GM12873 (cell line): ENCODE measurements around the gene TGFB2.

Source experiments
- TF ChIP-seq, protein P1 (sequence below): IDR thresholded peaks from 2 replicates; pipeline ENCODE4 v1.5.1; 2012; ENCODE audit warnings: low read depth, mild to moderate bottlenecking, moderate library complexity, low read length, control low read depth; ENCODE audit not compliant: insufficient read depth; ENCODE audit errors: missing control alignments

TGFB2 gene

GRCh38 chr1:218394416-218394815 is 49.3 kb downstream of the TGFB2 start:
- TF ChIP-seq, protein P1, sequence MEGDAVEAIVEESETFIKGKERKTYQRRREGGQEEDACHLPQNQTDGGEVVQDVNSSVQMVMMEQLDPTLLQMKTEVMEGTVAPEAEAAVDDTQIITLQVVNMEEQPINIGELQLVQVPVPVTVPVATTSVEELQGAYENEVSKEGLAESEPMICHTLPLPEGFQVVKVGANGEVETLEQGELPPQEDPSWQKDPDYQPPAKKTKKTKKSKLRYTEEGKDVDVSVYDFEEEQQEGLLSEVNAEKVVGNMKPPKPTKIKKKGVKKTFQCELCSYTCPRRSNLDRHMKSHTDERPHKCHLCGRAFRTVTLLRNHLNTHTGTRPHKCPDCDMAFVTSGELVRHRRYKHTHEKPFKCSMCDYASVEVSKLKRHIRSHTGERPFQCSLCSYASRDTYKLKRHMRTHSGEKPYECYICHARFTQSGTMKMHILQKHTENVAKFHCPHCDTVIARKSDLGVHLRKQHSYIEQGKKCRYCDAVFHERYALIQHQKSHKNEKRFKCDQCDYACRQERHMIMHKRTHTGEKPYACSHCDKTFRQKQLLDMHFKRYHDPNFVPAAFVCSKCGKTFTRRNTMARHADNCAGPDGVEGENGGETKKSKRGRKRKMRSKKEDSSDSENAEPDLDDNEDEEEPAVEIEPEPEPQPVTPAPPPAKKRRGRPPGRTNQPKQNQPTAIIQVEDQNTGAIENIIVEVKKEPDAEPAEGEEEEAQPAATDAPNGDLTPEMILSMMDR, result no peak

- TF ChIP-seq, protein P1, result no peak
Observed at GRCh38 chr1:218394989-218395388, 49.9 kb downstream of the TGFB2 start.

- TF ChIP-seq, protein P1, result no peak
Observed at GRCh38 chr1:218395916-218396315, 50.8 kb downstream of the TGFB2 start.

DNA sequence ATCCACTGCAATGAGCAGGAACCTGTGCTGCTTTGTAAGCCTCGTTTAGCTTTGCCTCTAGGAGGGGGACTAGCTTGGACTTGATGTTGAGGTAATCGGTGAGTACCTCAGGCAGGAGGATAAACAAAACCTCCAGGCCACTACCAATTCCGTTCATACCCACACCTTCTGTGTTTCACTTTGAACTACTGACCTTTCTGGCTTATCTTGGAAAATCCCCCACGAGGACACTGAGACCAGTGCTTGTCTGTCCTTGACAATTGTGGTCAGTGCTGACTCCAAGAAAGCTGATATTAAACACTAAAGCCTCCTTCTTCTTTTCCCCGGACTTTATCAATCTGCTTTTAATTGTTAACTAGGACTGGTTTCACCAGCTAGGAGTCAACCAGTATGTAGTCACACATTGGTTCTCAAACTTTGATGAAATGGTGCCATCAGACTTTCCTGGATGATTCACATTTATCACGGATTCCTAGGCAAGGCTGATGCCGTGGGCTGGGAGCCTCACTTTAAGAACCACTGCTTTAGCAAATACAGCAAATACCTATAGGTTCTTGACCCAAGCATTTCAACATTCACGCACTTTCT is 52.7 kb downstream of the TGFB2 start:
- TF ChIP-seq, protein P1, result no peak

DNA sequence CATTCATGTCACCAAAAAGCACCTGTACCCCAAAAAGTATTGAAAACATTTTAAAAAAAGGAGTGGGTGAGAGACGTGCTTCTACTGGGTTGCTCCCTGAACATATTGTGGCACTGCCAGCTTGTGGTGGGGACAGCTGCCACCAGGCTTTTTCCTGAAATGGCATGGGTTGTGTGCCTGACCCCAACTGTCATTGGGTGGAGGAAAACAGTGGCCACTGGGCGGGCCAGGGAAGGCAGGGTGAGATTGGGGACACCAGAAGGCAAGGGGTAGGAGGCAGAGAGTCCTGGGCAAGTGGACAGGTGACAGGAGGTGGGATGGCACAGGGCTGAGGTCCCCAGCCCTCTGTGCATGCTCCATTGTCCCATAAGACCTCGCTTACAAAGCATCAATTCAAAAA is 55.5 kb downstream of the TGFB2 start:
- TF ChIP-seq, protein P1, result no peak

DNA sequence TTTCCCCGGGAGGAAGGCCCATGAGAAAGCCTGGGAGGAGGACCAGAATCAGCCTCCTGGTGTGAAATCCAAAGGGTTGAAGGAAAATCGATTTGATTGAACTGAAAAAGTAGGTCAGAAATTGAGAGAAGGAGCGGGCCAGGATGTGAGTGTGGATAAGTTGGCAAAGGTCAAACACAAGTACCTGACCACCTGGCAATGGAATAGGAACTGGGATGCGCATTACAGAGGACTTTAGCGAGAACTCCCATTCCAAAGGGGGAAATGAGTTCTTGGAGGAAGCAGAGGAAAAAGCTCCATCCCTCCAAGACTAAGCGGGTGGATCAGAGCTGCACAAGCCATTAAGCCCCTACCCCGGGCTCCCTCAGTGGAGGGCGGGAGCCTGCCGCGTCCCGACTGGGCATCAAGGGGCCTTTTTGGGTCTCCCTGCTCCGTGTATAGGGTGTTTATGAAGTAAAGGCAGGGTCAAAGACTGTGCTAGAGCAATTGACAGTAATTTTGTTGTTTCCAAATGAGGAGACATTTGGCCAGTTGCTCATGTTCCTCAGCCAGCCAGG is 56.4 kb downstream of the TGFB2 start:
- TF ChIP-seq, protein P1, result no peak

DNA sequence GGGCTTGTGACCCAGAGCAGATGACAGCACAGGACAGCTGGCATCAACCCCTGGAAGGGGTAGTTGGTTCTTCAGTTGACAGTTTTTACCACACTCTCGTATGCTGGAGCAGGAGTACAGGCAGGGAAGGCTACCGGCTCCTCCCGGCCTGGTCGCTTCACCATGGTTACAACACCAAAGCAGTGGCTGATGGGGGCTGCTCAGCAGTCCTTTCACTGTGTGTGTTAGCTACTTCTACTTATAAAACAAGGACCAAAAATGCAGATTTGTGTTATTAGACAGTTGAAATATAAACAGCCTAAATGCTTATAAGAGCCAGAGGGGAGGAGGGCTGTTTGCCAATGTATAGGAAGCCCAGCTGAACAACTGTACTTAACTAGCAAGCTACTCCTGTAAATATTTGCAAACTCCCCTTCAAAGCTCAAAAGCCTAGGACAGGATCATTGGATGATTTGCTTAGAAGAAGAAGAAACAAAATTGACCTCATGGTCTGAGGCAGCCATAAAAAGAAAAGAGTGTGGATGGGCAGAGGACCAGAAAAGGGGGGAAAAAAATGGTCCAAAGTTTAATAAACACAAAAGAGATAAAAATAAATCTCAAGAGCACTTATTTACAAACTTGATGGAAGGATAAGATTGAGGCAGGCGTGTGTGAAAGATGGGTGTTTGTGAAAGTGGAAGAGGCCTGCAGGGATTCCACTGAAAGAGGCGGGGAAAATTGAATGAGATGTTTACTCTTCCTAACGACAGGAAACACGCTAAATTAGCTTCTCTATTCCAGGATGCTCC is 57.1 kb downstream of the TGFB2 start:
- TF ChIP-seq, protein P1, result no peak
